SK-N-SH (cell line): Measurements from ENCODE around the gene COX7C. TPM values are rescaled to one million over a fixed set of nuclear protein-coding genes. Genes with fewer than 3 reads are reported as not detected.

ENCODE experiments used
- CTCF ChIA-PET: fragments of 300-600, 350-600 bp; formaldehyde crosslinking; extraction: SDS; loops from one replicate; lab custom pipeline; 2021; lab: Yijun Ruan, JAX
- POLR2A ChIA-PET: fragments of 350-600 bp; sonication (Branson Sonifier 250); formaldehyde crosslinking; extraction: SDS; loops from one replicate; lab custom pipeline; 2020; ENCODE audit warnings: antibody characterized with exemption, inconsistent platforms; lab: Yijun Ruan, JAX
- DNase-seq: peaks from one replicate; pipeline ENCODE4 v3.0.0; 2012
- H2AFZ ChIP-seq: fragments of 200-600 bp; sonication (generic); 2 replicates; pipeline ENCODE4 v1.8.1; 2016; ENCODE audit warnings: antibody characterized with exemption, mild to moderate bottlenecking, low read depth
- H3F3A ChIP-seq: fragments of 200-600 bp; sonication (generic); replicated peaks from 2 replicates; pipeline ENCODE3; 2016; ENCODE audit warnings: antibody characterized with exemption, mild to moderate bottlenecking; ENCODE audit not compliant: insufficient read depth
- H3K27ac ChIP-seq, 2 experiments: fragments of 200-500 bp in 1 of 2; fragments of 200-600 bp in 1 of 2; sonication (Bioruptor generic) in 1 of 2; sonication (generic), shearing (Covaris generic) in 1 of 2; 2 replicates each; pipeline versions ENCODE4 v1.5.1 to v1.6.1; 2014 to 2016; ENCODE audit warnings: low read depth in 2 of 2, inconsistent platforms in 1 of 2, low read length in 1 of 2, mild to moderate bottlenecking in 1 of 2, mixed read lengths in 1 of 2
- H3K27me3 ChIP-seq: fragments of 200-600 bp; sonication (generic), shearing (Covaris generic); 2 replicates; pipeline ENCODE4 v1.6.1; 2016; ENCODE audit warnings: mixed run types; ENCODE audit not compliant: insufficient read depth
- H3K36me3 ChIP-seq, 2 experiments: fragments of 200-500 bp in 1 of 2; fragments of 200-600 bp in 1 of 2; sonication (Bioruptor generic) in 1 of 2; sonication (generic) in 1 of 2; replicated peaks in 1 of 2; 2 replicates each; pipeline versions ENCODE3 to v1.5.1; 2014 to 2016; ENCODE audit warnings: low read length in 1 of 2, mild to moderate bottlenecking in 1 of 2; ENCODE audit not compliant: insufficient read depth in 2 of 2, control insufficient read depth in 1 of 2
- H3K4me1 ChIP-seq, 2 experiments: fragments of 200-500 bp in 1 of 2; fragments of 200-600 bp in 1 of 2; sonication (Bioruptor generic) in 1 of 2; sonication (generic), shearing (Covaris generic) in 1 of 2; 2 replicates each; pipeline versions ENCODE4 v1.5.1 to v1.6.1; 2014 to 2016; ENCODE audit warnings: low read depth in 1 of 2, low read length in 1 of 2, mixed run types in 1 of 2; ENCODE audit not compliant: insufficient read depth in 2 of 2, control insufficient read depth in 1 of 2
- H3K4me2 ChIP-seq: fragments of 200-600 bp; sonication (generic), shearing (Covaris generic); 2 replicates; pipeline ENCODE4 v1.6.1; 2017; ENCODE audit warnings: mixed run types
- H3K4me3 ChIP-seq, 2 experiments: fragments of 200-500 bp in 1 of 2; fragments of 200-600 bp in 1 of 2; sonication (Bioruptor generic) in 1 of 2; sonication (generic), shearing (Covaris generic) in 1 of 2; 2 replicates each; pipeline versions ENCODE4 v1.5.1 to v1.8.1; 2014 to 2016; ENCODE audit warnings: low read depth in 2 of 2, inconsistent platforms in 1 of 2, low read length in 1 of 2, mild to moderate bottlenecking in 1 of 2, mixed read lengths in 1 of 2, moderate library complexity in 1 of 2
- H3K79me2 ChIP-seq: fragments of 200-600 bp; sonication (generic); 2 replicates; pipeline ENCODE4 v1.8.1; 2017; ENCODE audit warnings: mild to moderate bottlenecking; ENCODE audit not compliant: insufficient read depth
- H3K9ac ChIP-seq: fragments of 200-600 bp; sonication (generic); 2 replicates; pipeline ENCODE4 v1.6.1; 2017; ENCODE audit warnings: mixed run types
- H3K9me2 ChIP-seq: fragments of 200-600 bp; sonication (generic); 2 replicates; pipeline ENCODE4 v1.6.1; 2017; ENCODE audit warnings: mixed run types
- H3K9me3 ChIP-seq: fragments of 200-600 bp; sonication (generic); 2 replicates; pipeline ENCODE4 v1.6.1; 2017; ENCODE audit warnings: mixed run types, mild to moderate bottlenecking, moderate library complexity
- H4K20me1 ChIP-seq: fragments of 200-600 bp; sonication (generic); 2 replicates; pipeline ENCODE4 v1.6.1; 2017; ENCODE audit warnings: mild to moderate bottlenecking, mixed run types; ENCODE audit not compliant: insufficient read depth
- ELF1 ChIP-seq: IDR thresholded peaks from 2 replicates; pipeline ENCODE4 v1.4.0; 2012
- EZH2phosphoT487 ChIP-seq: fragments of 200-600 bp; sonication (generic); IDR thresholded peaks from 2 replicates; pipeline ENCODE4 v1.6.1; 2017; ENCODE audit warnings: low read depth, mixed run types, mild to moderate bottlenecking, antibody characterized with exemption, moderate library complexity, borderline replicate concordance
- FOXM1 ChIP-seq: IDR thresholded peaks from 2 replicates; pipeline ENCODE4 v1.4.0; 2012; ENCODE audit warnings: low read depth, mild to moderate bottlenecking
- JUND ChIP-seq: IDR thresholded peaks from 2 replicates; pipeline ENCODE4 v1.4.0; 2012
- NRF1 ChIP-seq: IDR thresholded peaks from 2 replicates; pipeline ENCODE4 v1.6.1; 2012; ENCODE audit warnings: low read depth, mild to moderate bottlenecking, low read length
- RXRA ChIP-seq: IDR thresholded peaks from 2 replicates; pipeline ENCODE4 v1.4.0; 2012; ENCODE audit warnings: low read depth, mild to moderate bottlenecking, borderline replicate concordance
- WGBS: methylation state at CpG from one replicate; pipeline ENCODE4 v1.1.6; 2017; ENCODE audit warnings: low lambda C conversion rate; 5-methylcytosine and 5-hydroxymethylcytosine counted together
- polyA plus RNA-seq, 3 experiments: library from polyadenylated mRNA; depleted of rRNA; stranded (reverse); fragments of >200 nt; gene quantifications; 2 replicates each; pipeline ENCODE4 v1.2.3, GENCODE V29; 2012
- small RNA-seq, 7 experiments: library from RNA; depleted of rRNA; stranded (forward); fragments of <200 nt; gene quantifications; one replicate each; pipeline ENCODE3, GENCODE V24; 2012
- TF ChIP-seq, protein P1 (sequence below): IDR thresholded peaks from 2 replicates; pipeline ENCODE4; 2012
- TF ChIP-seq, protein P2 (sequence below): IDR thresholded peaks from 2 replicates; pipeline ENCODE4 v1.6.1; 2012; ENCODE audit warnings: mild to moderate bottlenecking, low read depth, low read length, moderate library complexity

COX7C gene
- polyA plus RNA-seq, 1 of the 3 experiments (the other 2 are of a cell fraction), result 675 TPM

DNA sequence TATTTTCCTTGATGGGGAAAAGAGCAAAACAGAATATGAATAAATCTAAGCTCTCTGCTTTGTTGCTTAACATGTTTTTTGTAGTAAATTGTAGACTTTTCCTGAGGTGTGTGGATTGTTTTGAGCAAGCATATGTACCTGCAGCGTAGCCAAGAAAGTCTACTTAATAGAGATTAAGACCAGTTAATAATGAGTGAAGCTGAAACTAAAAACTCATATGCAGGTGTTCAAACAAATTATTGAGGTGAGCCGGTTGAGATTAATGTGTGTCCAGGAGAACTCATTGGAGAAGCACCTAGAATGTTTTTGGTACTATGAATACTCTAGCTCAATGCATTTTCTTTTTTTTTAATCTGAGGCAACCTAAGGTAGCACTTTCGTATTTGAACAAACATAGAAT, 49.2 kb downstream of the COX7C start:
- H3K4me1 ChIP-seq, result no peaks in the 10 kb centered on the region
- no peaks in the 10 kb centered on the region for H3K36me3 ChIP-seq
- no peaks in the 10 kb centered on the region; the same call in 1 of the 2 replicates for H3K27me3 ChIP-seq
- no peaks in the 10 kb centered on the region for H4K20me1 ChIP-seq
- H3K9ac ChIP-seq, result no peak overlapping the region
- H3K9me3 ChIP-seq, result no peaks in the 10 kb centered on the region
- H3K4me2 ChIP-seq, result no peak overlapping the region
- TF ChIP-seq FOXM1 (no peak), RXRA (no peak), EZH2phosphoT487 (no peak), JUND (no peak), ELF1 (no peak), NRF1 (no peak)
- TF ChIP-seq, protein P1, sequence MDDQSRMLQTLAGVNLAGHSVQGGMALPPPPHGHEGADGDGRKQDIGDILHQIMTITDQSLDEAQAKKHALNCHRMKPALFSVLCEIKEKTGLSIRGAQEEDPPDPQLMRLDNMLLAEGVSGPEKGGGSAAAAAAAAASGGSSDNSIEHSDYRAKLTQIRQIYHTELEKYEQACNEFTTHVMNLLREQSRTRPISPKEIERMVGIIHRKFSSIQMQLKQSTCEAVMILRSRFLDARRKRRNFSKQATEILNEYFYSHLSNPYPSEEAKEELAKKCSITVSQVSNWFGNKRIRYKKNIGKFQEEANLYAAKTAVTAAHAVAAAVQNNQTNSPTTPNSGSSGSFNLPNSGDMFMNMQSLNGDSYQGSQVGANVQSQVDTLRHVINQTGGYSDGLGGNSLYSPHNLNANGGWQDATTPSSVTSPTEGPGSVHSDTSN, result no peak
- TF ChIP-seq, protein P2, sequence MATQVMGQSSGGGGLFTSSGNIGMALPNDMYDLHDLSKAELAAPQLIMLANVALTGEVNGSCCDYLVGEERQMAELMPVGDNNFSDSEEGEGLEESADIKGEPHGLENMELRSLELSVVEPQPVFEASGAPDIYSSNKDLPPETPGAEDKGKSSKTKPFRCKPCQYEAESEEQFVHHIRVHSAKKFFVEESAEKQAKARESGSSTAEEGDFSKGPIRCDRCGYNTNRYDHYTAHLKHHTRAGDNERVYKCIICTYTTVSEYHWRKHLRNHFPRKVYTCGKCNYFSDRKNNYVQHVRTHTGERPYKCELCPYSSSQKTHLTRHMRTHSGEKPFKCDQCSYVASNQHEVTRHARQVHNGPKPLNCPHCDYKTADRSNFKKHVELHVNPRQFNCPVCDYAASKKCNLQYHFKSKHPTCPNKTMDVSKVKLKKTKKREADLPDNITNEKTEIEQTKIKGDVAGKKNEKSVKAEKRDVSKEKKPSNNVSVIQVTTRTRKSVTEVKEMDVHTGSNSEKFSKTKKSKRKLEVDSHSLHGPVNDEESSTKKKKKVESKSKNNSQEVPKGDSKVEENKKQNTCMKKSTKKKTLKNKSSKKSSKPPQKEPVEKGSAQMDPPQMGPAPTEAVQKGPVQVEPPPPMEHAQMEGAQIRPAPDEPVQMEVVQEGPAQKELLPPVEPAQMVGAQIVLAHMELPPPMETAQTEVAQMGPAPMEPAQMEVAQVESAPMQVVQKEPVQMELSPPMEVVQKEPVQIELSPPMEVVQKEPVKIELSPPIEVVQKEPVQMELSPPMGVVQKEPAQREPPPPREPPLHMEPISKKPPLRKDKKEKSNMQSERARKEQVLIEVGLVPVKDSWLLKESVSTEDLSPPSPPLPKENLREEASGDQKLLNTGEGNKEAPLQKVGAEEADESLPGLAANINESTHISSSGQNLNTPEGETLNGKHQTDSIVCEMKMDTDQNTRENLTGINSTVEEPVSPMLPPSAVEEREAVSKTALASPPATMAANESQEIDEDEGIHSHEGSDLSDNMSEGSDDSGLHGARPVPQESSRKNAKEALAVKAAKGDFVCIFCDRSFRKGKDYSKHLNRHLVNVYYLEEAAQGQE, result no peak
- no peak overlapping the region for H3K27ac ChIP-seq
- no peak overlapping the region for H2AFZ ChIP-seq
- WGBS, result 2% methylated on average over 3 of the region's 3 CpGs
- H3F3A ChIP-seq, result no peaks in the 10 kb centered on the region
- no peak for DNase-seq
- ChIA-PET CTCF (interaction anchor here (0.7 to 1.0 kb wide), 2 partner anchors 13 to 1007 kb away, joined by 3 read pairs; no protein-coding TSS in a partner anchor), POLR2A (no interaction called here)
- no peak overlapping the region for H3K4me3 ChIP-seq
- H3K9me2 ChIP-seq, result no peaks in the 10 kb centered on the region
- no peaks in the 10 kb centered on the region for H3K79me2 ChIP-seq

Small RNA genes within 50 kb of the gene (small RNA-seq; reads per million reads assigned to genes)
- gene RNU6-804P, result 0 reads per million in 7 experiments
